Nephron (organoid): Measurements from ENCODE around the gene ELF5.

Experiments
- H3K27ac Mint-ChIP-seq, 3 experiments: 2 replicates each; pipeline ENCODE4 v1.8.0; 2020; ENCODE audit warnings: mixed read lengths in 3 of 3, mild to moderate bottlenecking in 2 of 3, moderate library complexity in 1 of 3
- H3K27me3 Mint-ChIP-seq: 2 replicates; pipeline ENCODE4 v1.8.0; 2021; ENCODE audit warnings: low read depth, mild to moderate bottlenecking, moderate library complexity, mixed read lengths
- H3K36me3 Mint-ChIP-seq: 2 replicates; pipeline ENCODE4 v1.8.0; 2020; ENCODE audit warnings: low read depth, mixed read lengths
- H3K4me1 Mint-ChIP-seq: 2 replicates; pipeline ENCODE4 v1.8.0; 2020; ENCODE audit warnings: mixed read lengths
- H3K4me3 Mint-ChIP-seq, 3 experiments: 2 replicates each; pipeline ENCODE4 v1.8.0; 2020; ENCODE audit warnings: mild to moderate bottlenecking in 3 of 3, mixed read lengths in 3 of 3, moderate library complexity in 2 of 3
- H3K9me3 Mint-ChIP-seq: 2 replicates; pipeline ENCODE4 v1.8.0; 2020; ENCODE audit warnings: mixed read lengths
- TF ChIP-seq, protein P1 (sequence below), 3 experiments: fragments of 200-600 bp; sonication (generic); IDR thresholded peaks; one replicate each; pipeline ENCODE4 v1.5.0; 2021; ENCODE audit warnings: antibody characterized with exemption in 3 of 3; ENCODE audit not compliant: unreplicated experiment in 3 of 3

The ELF5 gene

DNA sequence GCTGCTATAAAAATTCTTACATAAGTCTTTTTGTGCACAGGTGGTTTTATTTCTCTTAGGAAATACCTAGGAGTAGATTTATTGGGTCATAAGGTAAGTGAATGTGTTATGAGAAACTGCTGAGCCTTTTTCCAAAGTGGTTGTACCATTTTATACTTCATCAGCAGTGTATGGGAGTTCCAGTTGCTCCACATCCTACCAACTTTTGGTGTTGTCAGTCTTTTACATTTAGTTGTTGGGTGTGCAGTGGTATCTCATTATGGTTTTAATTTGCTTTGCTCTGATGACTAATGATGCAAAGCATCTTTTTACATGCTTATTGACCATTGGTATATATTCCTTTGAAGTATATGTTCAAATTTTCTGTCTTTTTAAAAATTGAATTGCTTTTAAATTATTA is 71.8 kb downstream of the ELF5 start:
- TF ChIP-seq, protein P1, sequence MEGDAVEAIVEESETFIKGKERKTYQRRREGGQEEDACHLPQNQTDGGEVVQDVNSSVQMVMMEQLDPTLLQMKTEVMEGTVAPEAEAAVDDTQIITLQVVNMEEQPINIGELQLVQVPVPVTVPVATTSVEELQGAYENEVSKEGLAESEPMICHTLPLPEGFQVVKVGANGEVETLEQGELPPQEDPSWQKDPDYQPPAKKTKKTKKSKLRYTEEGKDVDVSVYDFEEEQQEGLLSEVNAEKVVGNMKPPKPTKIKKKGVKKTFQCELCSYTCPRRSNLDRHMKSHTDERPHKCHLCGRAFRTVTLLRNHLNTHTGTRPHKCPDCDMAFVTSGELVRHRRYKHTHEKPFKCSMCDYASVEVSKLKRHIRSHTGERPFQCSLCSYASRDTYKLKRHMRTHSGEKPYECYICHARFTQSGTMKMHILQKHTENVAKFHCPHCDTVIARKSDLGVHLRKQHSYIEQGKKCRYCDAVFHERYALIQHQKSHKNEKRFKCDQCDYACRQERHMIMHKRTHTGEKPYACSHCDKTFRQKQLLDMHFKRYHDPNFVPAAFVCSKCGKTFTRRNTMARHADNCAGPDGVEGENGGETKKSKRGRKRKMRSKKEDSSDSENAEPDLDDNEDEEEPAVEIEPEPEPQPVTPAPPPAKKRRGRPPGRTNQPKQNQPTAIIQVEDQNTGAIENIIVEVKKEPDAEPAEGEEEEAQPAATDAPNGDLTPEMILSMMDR (IDR thresholded peaks at IDR 0.05; ENCODE audit: unreplicated experiment in 3 of 3) = no peak
- Mint-ChIP-seq H3K9me3 (no peaks in the 10 kb centered on the region), H3K27ac (no peak overlapping the region), H3K4me3 (no peak overlapping the region), H3K4me1 (peaks cover 18% of the 10 kb centered on the region), H3K27me3 (no peaks in the 10 kb centered on the region), H3K36me3 (peaks cover 14% of the 10 kb centered on the region)

DNA sequence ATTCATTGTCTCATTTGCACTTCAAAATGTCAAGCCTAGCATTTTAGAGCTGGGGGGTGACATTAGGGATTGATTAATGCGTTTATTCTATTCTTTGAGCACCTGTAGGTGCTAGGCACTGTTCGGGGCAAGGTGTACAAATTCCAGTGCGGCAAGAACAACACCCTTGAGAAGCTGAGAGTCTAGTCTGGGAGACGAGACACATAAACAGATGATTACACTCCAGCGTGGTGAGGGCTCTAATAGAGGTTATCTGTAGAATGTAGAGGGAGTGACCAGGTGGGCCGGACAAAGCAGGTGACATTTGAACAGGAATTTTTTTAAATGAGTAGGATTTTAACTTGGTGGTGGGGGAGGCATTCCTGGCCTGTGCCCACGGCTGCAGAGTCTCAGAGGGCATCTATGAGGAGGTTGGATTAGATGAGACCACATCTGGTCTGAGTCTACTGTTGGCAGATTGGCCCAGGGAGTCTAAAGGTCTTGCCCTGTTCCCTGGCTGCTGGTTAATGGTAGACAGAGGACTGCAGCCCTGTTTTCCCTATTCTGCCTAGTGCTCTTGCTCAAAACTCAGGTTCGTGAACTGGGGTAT is 73.9 kb downstream of the ELF5 start:
- peaks cover 18% of the 10 kb centered on the region for H3K4me1 Mint-ChIP-seq
- no peaks in the 10 kb centered on the region for H3K27me3 Mint-ChIP-seq
- TF ChIP-seq, protein P1 (IDR thresholded peaks at IDR 0.05; ENCODE audit: unreplicated experiment in 3 of 3) = no peak
- H3K27ac Mint-ChIP-seq = peak overlapping the region; percentile 91 to 99 (median 97)
- H3K36me3 Mint-ChIP-seq = peaks cover 14% of the 10 kb centered on the region
- no peaks in the 10 kb centered on the region for H3K9me3 Mint-ChIP-seq
- peak overlapping the region; percentile 90 to 97 (median 95) for H3K4me3 Mint-ChIP-seq

DNA sequence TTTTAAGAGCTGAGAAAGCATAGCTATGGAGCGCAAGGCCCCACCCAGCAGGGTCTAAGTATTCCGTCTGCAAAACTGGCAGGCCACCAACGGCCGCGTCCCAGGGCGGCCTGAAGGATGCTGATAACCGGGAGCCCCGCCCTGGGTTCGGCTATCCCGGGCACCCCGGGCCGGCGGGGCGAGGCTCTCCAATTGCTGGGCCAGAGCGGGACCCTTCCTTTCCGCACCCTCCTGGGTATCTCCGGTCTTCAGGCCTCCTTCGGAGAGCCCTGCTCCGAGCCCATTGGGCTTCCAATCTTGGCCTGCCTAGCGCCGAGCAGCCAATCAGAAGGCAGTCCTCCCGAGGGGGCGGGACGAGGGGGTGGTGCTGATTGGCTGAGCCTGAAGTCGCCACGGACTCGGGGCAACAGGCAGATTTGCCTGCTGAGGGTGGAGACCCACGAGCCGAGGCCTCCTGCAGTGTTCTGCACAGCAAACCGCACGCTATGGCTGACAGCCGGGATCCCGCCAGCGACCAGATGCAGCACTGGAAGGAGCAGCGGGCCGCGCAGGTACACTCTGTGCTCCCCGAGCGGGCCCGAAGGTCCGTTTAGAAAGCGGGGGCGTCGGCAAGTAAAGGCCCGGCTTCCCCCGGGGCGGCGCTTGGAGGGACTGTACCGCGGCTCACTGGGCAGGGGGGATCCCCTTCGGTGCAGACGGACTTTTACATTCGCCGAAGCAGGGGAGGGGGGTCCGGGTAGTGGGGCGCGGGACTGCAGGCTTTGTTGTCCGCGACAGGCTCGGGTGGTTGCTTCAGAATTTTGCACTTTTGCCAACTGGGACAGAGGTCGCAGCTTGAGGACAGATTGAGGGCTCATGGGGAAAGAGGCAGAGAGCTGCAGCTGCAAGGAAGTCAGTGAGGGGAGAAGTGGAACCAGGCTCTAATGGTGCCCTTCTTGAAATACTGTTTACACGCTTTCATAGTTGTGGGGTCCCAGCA is 74.8 kb downstream of the ELF5 start, which contains the start of gene CAT:
TSS of gene CAT (plus strand) at position 406 of the 979 bp plus-strand sequence. CDS start at position 486, 80 bp downstream.
- Mint-ChIP-seq H3K9me3 (no peaks in the 10 kb centered on the region), H3K4me1 (peaks cover 11% of the 10 kb centered on the region)
- TF ChIP-seq, protein P1 (IDR thresholded peaks at IDR 0.05; ENCODE audit: unreplicated experiment in 3 of 3) = no peak

DNA sequence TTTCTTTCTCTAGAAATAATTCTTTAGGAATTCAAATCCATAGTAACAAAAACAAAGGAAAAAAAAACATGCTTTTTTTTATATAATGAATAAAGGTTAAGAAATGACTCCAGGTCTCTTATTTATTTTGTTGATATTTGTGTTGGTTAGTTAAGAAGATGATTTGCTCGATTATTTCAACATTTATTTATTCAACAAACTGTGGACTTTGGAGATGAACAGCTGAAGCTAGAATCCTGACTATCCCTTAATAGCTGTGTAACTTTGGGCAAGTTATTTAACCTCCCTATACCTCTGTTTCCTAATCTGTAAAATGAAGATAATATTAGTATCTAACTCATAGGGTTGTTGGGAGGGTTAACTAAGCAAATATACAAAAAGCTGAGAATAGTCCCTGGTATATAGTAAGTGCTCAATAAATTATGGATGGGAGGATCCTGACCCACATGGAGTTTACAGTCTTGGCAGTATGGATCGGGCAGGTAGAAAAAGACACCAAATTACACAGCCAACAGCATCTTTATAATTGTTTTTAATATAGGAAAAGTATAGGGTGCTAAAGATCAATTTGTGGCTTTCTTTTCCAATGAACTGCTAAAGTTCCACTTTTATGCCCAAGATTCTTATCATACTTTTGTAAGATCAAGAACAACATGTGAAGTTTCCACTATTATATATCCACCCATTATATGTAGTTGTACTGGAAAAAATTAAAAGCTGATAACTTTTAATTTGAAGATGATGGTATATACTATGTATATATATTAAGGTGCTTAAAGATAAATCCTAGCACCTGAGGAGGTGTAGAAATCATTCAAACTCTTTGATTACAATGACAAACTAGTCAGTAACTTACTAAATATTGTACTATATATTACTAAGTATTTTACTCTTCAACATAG is 76.1 kb downstream of the ELF5 start:
- Mint-ChIP-seq H3K36me3 (peaks cover 9% of the 10 kb centered on the region), H3K27me3 (no peaks in the 10 kb centered on the region), H3K4me1 (peaks cover 11% of the 10 kb centered on the region), H3K27ac (no peak overlapping the region), H3K9me3 (no peaks in the 10 kb centered on the region), H3K4me3 (peak overlapping the region; percentile 36 to 97 (median 90))
- TF ChIP-seq, protein P1 (IDR thresholded peaks at IDR 0.05; ENCODE audit: unreplicated experiment in 3 of 3) = no peak

More for the DNA sequence above, 74.8 kb downstream of the ELF5 start, which contains the start of gene CAT:
- Mint-ChIP-seq H3K27ac (peak within 1 kb of the TSS; percentile 91 to 99 (median 97)), H3K4me3 (peak within 1 kb of the TSS; percentile 90 to 97 (median 95)), H3K27me3 (no peaks in the 10 kb centered on the region), H3K36me3 (peaks cover 14% of the 10 kb centered on the region)

DNA sequence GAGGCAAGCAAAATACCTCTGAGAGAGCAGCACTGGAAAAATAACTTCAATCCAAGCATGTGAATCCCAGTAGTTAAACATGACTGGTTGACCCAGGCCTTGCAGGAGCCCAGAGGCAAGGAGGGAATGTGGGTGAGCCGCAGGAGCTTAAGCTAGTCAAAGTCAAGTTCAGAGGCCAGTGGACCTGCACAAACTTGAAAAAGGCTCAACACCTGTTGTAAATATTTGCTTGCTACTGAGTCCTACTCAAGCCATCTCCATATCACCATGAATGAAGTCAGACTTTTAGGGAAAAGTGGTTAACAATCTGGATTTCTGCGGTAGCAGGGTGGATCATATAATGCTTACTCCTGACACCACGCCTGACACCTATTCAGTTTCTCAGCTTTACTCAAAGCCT is 79.7 kb downstream of the ELF5 start:
- Mint-ChIP-seq H3K4me3 (no peak overlapping the region), H3K9me3 (no peaks in the 10 kb centered on the region), H3K36me3 (no peaks in the 10 kb centered on the region), H3K4me1 (no peaks in the 10 kb centered on the region), H3K27me3 (peaks cover 4% of the 10 kb centered on the region), H3K27ac (peak overlapping the region in 1 of 3 experiments; percentile 20)
- TF ChIP-seq, protein P1 (IDR thresholded peaks at IDR 0.05; ENCODE audit: unreplicated experiment in 3 of 3) = no peak
